Mucosa of stomach (tissue), 1 donor: ENCODE measurements around the gene IL17C.

Source experiments
- H3K27me3 ChIP-seq: one replicate; pipeline ENCODE4 v1.7.0; 2013; ENCODE audit warnings: mild to moderate bottlenecking, low read length; ENCODE audit not compliant: control insufficient read depth, insufficient read depth
- H3K36me3 ChIP-seq: one replicate; pipeline ENCODE4 v1.7.0; 2013; ENCODE audit warnings: low read length; ENCODE audit not compliant: control insufficient read depth, insufficient read depth
- H3K4me1 ChIP-seq: one replicate; pipeline ENCODE4 v1.7.0; 2013; ENCODE audit warnings: mild to moderate bottlenecking, low read length; ENCODE audit not compliant: control insufficient read depth, insufficient read depth
- H3K4me3 ChIP-seq: one replicate; pipeline ENCODE4 v1.7.0; 2013; ENCODE audit warnings: low read length
- H3K9ac ChIP-seq: one replicate; pipeline ENCODE4 v1.7.0; 2013; ENCODE audit warnings: mild to moderate bottlenecking, low read length, moderate library complexity
- H3K9me3 ChIP-seq: one replicate; pipeline ENCODE4 v1.7.0; 2013; ENCODE audit warnings: mild to moderate bottlenecking, low read length, moderate library complexity; ENCODE audit not compliant: control insufficient read depth
- donor health status: Pancreatic carcinoma.

Gene IL17C

DNA sequence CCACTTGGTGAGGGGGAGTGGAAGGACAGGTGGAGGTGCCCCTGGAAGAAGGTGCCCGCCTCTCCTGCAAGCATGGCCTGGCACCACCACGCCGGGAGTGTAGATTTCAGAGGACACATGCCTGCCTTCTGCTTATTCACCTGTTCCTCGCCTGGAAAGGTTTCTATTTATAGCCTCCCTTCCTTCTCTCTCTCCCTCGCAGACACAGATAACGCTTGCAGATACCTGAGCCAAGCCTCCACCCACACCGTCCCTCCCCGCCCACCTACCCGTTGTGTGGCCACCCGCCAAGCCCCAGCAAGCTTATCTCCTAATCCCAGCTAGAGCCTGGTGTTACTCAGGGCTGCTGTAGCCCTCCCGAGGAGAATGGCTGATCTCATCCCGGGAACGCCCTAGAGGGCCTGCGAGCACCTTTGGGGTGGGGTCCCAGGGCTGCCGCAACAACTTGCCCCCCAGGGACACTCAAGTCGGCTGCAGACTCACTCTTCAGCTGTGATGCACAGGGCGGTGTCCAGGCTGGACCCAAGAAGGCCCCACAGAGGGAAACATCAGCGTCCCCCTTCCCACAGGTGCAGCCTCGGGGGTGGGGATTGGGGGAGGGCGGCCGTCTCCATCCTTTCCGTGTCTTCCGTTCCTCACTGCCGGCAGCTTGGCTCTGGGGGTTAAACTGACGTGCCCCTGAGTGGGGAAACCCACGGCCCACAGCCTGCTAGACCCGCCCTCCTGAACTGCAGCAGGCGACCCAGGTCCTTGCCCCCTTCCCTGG is 49.8 kb downstream of the IL17C start:
- peaks cover 51% of the 10 kb centered on the region for H3K27me3 ChIP-seq
- H3K9me3 ChIP-seq, result no peaks in the 10 kb centered on the region
- H3K4me3 ChIP-seq, result no peak overlapping the region
- peaks cover 35% of the 10 kb centered on the region for H3K4me1 ChIP-seq
- H3K9ac ChIP-seq, result no peak overlapping the region
- no peaks in the 10 kb centered on the region for H3K36me3 ChIP-seq
